Fibroblast of mammary gland (primary cell): Measurements from ENCODE around the gene MESP1.
A peak's percentile ranks its signal among the peaks of the same experiment; 100 is the strongest.

Source experiments
- DNase-seq: peaks from one replicate; pipeline ENCODE4 v3.0.0-alpha.2; 2010; ENCODE audit warnings: low read depth
- H3K4me3 ChIP-seq: 2 replicates; pipeline ENCODE4 v1.5.1; 2011; ENCODE audit warnings: low read depth, mild to moderate bottlenecking, low read length, moderate library complexity; ENCODE audit not compliant: control insufficient read depth
- TF ChIP-seq, protein P1 (sequence below): conservative IDR thresholded peaks from 2 replicates; pipeline ENCODE4 v1.5.1; 2011; ENCODE audit warnings: low read depth, low read length, inconsistent platforms; ENCODE audit not compliant: control insufficient read depth, insufficient read depth

MESP1 gene

DNA sequence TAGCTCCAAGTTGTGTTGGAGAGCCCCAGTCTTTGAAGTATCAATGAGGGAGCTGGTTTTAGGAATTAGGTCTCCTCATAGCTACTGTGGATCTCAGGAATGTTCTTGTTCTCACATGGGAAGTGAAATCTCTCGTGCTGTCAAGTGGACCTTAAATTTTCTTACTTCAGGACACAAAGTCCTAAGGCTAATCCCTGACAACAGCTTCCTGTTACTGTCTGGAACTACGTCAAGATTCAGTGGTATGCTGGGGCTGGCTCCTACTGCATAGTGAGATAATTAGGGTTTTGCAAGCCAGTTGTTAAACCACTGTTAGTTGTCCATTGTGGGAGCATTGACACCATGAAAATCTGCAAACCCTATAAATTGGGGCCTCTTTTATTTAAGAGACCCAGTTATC, 22.8 kb downstream of the MESP1 start:
- TF ChIP-seq, protein P1, sequence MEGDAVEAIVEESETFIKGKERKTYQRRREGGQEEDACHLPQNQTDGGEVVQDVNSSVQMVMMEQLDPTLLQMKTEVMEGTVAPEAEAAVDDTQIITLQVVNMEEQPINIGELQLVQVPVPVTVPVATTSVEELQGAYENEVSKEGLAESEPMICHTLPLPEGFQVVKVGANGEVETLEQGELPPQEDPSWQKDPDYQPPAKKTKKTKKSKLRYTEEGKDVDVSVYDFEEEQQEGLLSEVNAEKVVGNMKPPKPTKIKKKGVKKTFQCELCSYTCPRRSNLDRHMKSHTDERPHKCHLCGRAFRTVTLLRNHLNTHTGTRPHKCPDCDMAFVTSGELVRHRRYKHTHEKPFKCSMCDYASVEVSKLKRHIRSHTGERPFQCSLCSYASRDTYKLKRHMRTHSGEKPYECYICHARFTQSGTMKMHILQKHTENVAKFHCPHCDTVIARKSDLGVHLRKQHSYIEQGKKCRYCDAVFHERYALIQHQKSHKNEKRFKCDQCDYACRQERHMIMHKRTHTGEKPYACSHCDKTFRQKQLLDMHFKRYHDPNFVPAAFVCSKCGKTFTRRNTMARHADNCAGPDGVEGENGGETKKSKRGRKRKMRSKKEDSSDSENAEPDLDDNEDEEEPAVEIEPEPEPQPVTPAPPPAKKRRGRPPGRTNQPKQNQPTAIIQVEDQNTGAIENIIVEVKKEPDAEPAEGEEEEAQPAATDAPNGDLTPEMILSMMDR: no peak
- DNase-seq: peak; percentile 57
- no peak overlapping the region for H3K4me3 ChIP-seq

DNA sequence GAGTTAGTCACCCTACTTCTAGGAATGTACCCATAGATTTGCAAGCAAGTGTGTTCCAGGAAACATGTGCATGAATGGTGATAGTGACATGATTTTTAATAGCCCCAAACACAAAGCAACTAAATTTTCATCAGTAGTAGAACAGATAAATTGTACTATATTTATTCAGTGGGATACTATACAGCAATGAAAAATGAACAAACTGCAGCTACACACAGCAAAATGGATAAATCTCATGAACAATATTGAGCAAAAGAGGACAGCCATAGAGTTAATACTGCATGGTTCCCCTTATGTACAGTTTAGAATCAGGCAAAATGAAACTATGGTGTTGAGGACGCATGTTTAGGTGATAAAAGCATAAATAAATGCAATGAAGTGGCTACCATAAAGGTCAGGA, 26.0 kb downstream of the MESP1 start:
- TF ChIP-seq, protein P1: no peak
- no peak overlapping the region for H3K4me3 ChIP-seq
- DNase-seq: no peak

- no peak overlapping the region for H3K4me3 ChIP-seq
- TF ChIP-seq, protein P1: no peak
- no peak for DNase-seq
Measured at GRCh38 chr15:89724621-89725020, 26.4 kb downstream of the MESP1 start.

GRCh38 chr15:89723031-89723430, 28.0 kb downstream of the MESP1 start:
- no peak for DNase-seq
- H3K4me3 ChIP-seq: no peak overlapping the region
- TF ChIP-seq, protein P1: no peak

DNA sequence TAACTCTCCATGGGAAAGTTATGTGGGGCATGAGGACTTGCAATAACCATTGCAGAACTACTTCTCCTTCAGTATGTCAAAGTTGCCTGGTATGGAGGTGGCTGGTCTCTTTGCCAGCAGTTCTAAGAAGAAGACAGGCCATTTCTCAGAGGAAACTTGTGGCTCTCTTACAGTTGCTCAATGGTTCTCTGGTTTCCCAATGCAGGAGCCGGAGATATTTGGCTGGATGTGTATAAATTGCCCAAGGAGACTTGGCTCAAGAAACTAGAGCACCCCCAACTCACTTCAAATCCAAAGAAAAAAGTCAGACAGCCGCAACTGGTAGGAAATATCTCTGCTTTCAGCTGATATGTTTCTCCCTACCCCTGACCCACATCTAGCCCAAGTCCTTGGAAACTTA, 36.3 kb downstream of the MESP1 start:
- TF ChIP-seq, protein P1: no peak
- DNase-seq: no peak
- no peak overlapping the region for H3K4me3 ChIP-seq

GRCh38 chr15:89707577-89707976, 43.5 kb downstream of the MESP1 start:
- H3K4me3 ChIP-seq: no peak overlapping the region
- no peak for DNase-seq
- TF ChIP-seq, protein P1: no peak

GRCh38 chr15:89704411-89704810, 46.6 kb downstream of the MESP1 start:
- no peak for DNase-seq
- H3K4me3 ChIP-seq: no peak overlapping the region
- TF ChIP-seq, protein P1: no peak
